ENCODE measurements around the gene BUB1B.
"Not testable (repeated sequence)": the region's sequence is repeated elsewhere in the genome, so short reads cannot be mapped to it uniquely, and the experiment has no call there.

DNA sequence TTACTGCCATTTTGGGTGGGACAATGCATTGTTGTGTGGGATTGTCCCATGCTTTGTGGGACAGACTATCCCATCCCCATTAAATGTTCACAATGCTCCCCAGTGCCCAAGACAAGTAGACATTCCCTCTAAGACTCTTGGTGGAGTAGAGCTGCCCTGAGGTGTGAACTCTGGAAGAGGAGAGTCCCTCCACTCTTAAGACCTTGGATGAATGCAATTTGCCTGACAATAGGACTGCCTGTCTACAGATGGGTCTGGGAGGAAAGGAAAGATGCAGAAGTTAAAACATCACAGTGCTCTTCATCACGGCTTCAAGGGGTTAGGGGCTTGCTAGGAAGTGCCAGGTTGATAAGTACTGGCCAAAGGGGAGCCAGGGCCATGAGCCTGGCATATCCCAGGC is 6.0 kb upstream of the BUB1B start:
- TF ChIP-seq, protein P1, sequence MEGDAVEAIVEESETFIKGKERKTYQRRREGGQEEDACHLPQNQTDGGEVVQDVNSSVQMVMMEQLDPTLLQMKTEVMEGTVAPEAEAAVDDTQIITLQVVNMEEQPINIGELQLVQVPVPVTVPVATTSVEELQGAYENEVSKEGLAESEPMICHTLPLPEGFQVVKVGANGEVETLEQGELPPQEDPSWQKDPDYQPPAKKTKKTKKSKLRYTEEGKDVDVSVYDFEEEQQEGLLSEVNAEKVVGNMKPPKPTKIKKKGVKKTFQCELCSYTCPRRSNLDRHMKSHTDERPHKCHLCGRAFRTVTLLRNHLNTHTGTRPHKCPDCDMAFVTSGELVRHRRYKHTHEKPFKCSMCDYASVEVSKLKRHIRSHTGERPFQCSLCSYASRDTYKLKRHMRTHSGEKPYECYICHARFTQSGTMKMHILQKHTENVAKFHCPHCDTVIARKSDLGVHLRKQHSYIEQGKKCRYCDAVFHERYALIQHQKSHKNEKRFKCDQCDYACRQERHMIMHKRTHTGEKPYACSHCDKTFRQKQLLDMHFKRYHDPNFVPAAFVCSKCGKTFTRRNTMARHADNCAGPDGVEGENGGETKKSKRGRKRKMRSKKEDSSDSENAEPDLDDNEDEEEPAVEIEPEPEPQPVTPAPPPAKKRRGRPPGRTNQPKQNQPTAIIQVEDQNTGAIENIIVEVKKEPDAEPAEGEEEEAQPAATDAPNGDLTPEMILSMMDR (IDR thresholded peaks at IDR 0.05; ENCODE audit: low read depth, low read length, poor library complexity, severe bottlenecking), result not testable (repeated sequence)
- TF ChIP-seq EZH2phosphoT487 (IDR thresholded peaks at IDR 0.05; ENCODE audit: borderline replicate concordance, low read length), result not testable (repeated sequence)

All from DOHH2 (cell line).